K562 (cell line): ENCODE measurements around the gene SESN2.

Experiments used
- JUND ChIP-seq, 2 experiments: IDR thresholded peaks; 2 replicates in 1 of 2; 3 replicates in 1 of 2; pipeline ENCODE4 v1.6.1; 2011; ENCODE audit warnings: borderline replicate concordance in 2 of 2, low read depth in 2 of 2, low read length in 2 of 2, improper control_type of control experiment in 1 of 2, missing biosample characterization in 1 of 2, missing genetic modification characterization in 1 of 2, missing genetic modification reagents in 1 of 2
- RBBP5 ChIP-seq: fragments of 200-600 bp; sonication (generic); IDR thresholded peaks from 2 replicates; pipeline ENCODE4 v1.6.1; 2012; ENCODE audit warnings: borderline replicate concordance, mild to moderate bottlenecking, low read length, control low read depth, inconsistent platforms; ENCODE audit not compliant: insufficient read depth, poor library complexity, severe bottlenecking
- RERE ChIP-seq: sonication (generic); formaldehyde crosslinking; IDR thresholded peaks from 2 replicates; pipeline ENCODE4 v1.8.0; 2023; ENCODE audit warnings: missing genetic modification reagents, mild to moderate bottlenecking, borderline replicate concordance
- SAFB2 ChIP-seq: fragments of 200-400 bp; formaldehyde crosslinking; IDR thresholded peaks from 2 replicates; pipeline ENCODE4 v1.6.1; 2018; ENCODE audit warnings: borderline replicate concordance, low read length, low read depth, moderate library complexity; ENCODE audit not compliant: severe bottlenecking
- ZFP91 ChIP-seq: sonication (generic); formaldehyde crosslinking; IDR thresholded peaks from 2 replicates; pipeline ENCODE4 v1.8.0; 2022; ENCODE audit warnings: mild to moderate bottlenecking, missing genetic modification reagents

- no peak for TF ChIP-seq SAFB2
- TF ChIP-seq ZFP91 (CRISPR knock-in tag) = no peak
- no peak for TF ChIP-seq RERE (CRISPR knock-in tag)
- no peak for TF ChIP-seq RBBP5
- TF ChIP-seq JUND (IDR thresholded peaks at IDR 0.05; ENCODE audit: borderline replicate concordance, low read depth, low read length) = no peak
- no peak for TF ChIP-seq JUND (tag; IDR thresholded peaks at IDR 0.05; ENCODE audit: borderline replicate concordance, low read depth, low read length)
Measured at GRCh38 chr1:28265577-28265976, 6.3 kb downstream of the SESN2 start.
